LNCAP (cell line): Measurements from ENCODE around the gene APLP2.

Experiments used
- CTCF ChIP-seq: fragments of 450-650 bp; IDR thresholded peaks from 2 replicates; pipeline ENCODE4 v1.5.1; 2017; ENCODE audit warnings: mild to moderate bottlenecking

APLP2 gene

GRCh38 chr11:130070109-130070845, 583 bp downstream of the APLP2 start:
- peak; percentile 28; the same call in 1 of the 2 replicates for TF ChIP-seq CTCF

GRCh38 chr11:130070846-130071200, 1.1 kb downstream of the APLP2 start:
- TF ChIP-seq CTCF, result no peak; the same call in 1 of the 2 replicates

- TF ChIP-seq CTCF, result no peak
Measured at GRCh38 chr11:130071211-130071712, 1.6 kb downstream of the APLP2 start.

- TF ChIP-seq CTCF, result no peak
Measured at GRCh38 chr11:130074736-130075135, 5.0 kb downstream of the APLP2 start.

- no peak for TF ChIP-seq CTCF
Measured at GRCh38 chr11:130076778-130077481, 7.2 kb downstream of the APLP2 start.

- TF ChIP-seq CTCF, result no peak
Measured at GRCh38 chr11:130077671-130078070, 8.0 kb downstream of the APLP2 start.

GRCh38 chr11:130078080-130078479, 8.4 kb downstream of the APLP2 start:
- no peak for TF ChIP-seq CTCF
